ENCODE measurements around the gene CEP19.
A peak's percentile ranks its signal among the peaks of the same experiment; 100 is the strongest.
"Not testable (repeated sequence)": the region's sequence is repeated elsewhere in the genome, so short reads cannot be mapped to it uniquely, and the experiment has no call there.

Gene CEP19

GRCh38 chr3:196711838-196712513 is at the start of gene CEP19, which contains the start of gene PIGX:
Gene CEP19 (minus strand): TSS chr3:196712250. CDS start chr3:196708657, 3,593 bp downstream.
Gene PIGX (plus strand): TSS chr3:196712377.
- Histone ChIP-seq H3K4me1 (ENCODE audit: control insufficient read depth, insufficient read depth, low read length) (peaks cover 12% of the 10 kb centered on the region), H3K9ac (ENCODE audit: low read length) (peak within 1 kb of the TSS; percentile 91), H3K4me3 (ENCODE audit: low read length) (peak within 1 kb of the TSS; percentile 86), H3K36me3 (ENCODE audit: control insufficient read depth, insufficient read depth, low read length, severe bottlenecking) (no peaks in the 10 kb centered on the region), H3K9me3 (ENCODE audit: control insufficient read depth, low read length) (no peaks in the 10 kb centered on the region), H3K27me3 (replicated peaks; ENCODE audit: control insufficient read depth, insufficient read depth, low read length) (no peaks in the 10 kb centered on the region)
- DNase-seq (ENCODE audit: low read depth) = peak; percentile 95

- Histone ChIP-seq H3K36me3 (ENCODE audit: control insufficient read depth, insufficient read depth, low read length, severe bottlenecking) (peaks cover 4% of the 10 kb centered on the region), H3K4me1 (ENCODE audit: control insufficient read depth, insufficient read depth, low read length) (peaks cover 15% of the 10 kb centered on the region), H3K27me3 (replicated peaks; ENCODE audit: control insufficient read depth, insufficient read depth, low read length) (no peaks in the 10 kb centered on the region), H3K4me3 (ENCODE audit: low read length) (no peak overlapping the region), H3K9me3 (ENCODE audit: control insufficient read depth, low read length) (peaks cover 10% of the 10 kb centered on the region), H3K9ac (ENCODE audit: low read length) (no peak overlapping the region)
- DNase-seq (ENCODE audit: low read depth) = peak; percentile 44
Observed at GRCh38 chr3:196757876-196758739, 46.1 kb upstream of the CEP19 start.

- Histone ChIP-seq H3K36me3 (ENCODE audit: control insufficient read depth, insufficient read depth, low read length, severe bottlenecking) (peaks cover 4% of the 10 kb centered on the region), H3K4me1 (ENCODE audit: control insufficient read depth, insufficient read depth, low read length) (peaks cover 15% of the 10 kb centered on the region), H3K4me3 (ENCODE audit: low read length) (no peak overlapping the region), H3K9me3 (ENCODE audit: control insufficient read depth, low read length) (peaks cover 10% of the 10 kb centered on the region), H3K27me3 (replicated peaks; ENCODE audit: control insufficient read depth, insufficient read depth, low read length) (no peaks in the 10 kb centered on the region), H3K9ac (ENCODE audit: low read length) (no peak overlapping the region)
- DNase-seq (ENCODE audit: low read depth) = no peak
Observed at GRCh38 chr3:196756732-196757131, 44.7 kb upstream of the CEP19 start.

- H3K4me1 ChIP-seq (ENCODE audit: control insufficient read depth, insufficient read depth, low read length) = peaks cover 15% of the 10 kb centered on the region
- H3K36me3 ChIP-seq (ENCODE audit: control insufficient read depth, insufficient read depth, low read length, severe bottlenecking) = peaks cover 8% of the 10 kb centered on the region
- H3K27me3 ChIP-seq (replicated peaks; ENCODE audit: control insufficient read depth, insufficient read depth, low read length) = no peaks in the 10 kb centered on the region
- peaks cover 10% of the 10 kb centered on the region for H3K9me3 ChIP-seq (ENCODE audit: control insufficient read depth, low read length)
- peak; percentile 23 for DNase-seq (ENCODE audit: low read depth)
- H3K9ac ChIP-seq (ENCODE audit: low read length) = no peak overlapping the region
- H3K4me3 ChIP-seq (ENCODE audit: low read length) = no peak overlapping the region
Observed at GRCh38 chr3:196754091-196754981, 42.3 kb upstream of the CEP19 start.

GRCh38 chr3:196753201-196753600 is 41.2 kb upstream of the CEP19 start:
- H3K9ac ChIP-seq (ENCODE audit: low read length) = no peak overlapping the region
- peaks cover 10% of the 10 kb centered on the region for H3K9me3 ChIP-seq (ENCODE audit: control insufficient read depth, low read length)
- no peak overlapping the region for H3K4me3 ChIP-seq (ENCODE audit: low read length)
- H3K27me3 ChIP-seq (replicated peaks; ENCODE audit: control insufficient read depth, insufficient read depth, low read length) = no peaks in the 10 kb centered on the region
- DNase-seq (ENCODE audit: low read depth) = no peak
- peaks cover 12% of the 10 kb centered on the region for H3K4me1 ChIP-seq (ENCODE audit: control insufficient read depth, insufficient read depth, low read length)
- peaks cover 11% of the 10 kb centered on the region for H3K36me3 ChIP-seq (ENCODE audit: control insufficient read depth, insufficient read depth, low read length, severe bottlenecking)

- Histone ChIP-seq H3K4me3 (ENCODE audit: low read length) (no peak overlapping the region), H3K27me3 (replicated peaks; ENCODE audit: control insufficient read depth, insufficient read depth, low read length) (no peaks in the 10 kb centered on the region), H3K9me3 (ENCODE audit: control insufficient read depth, low read length) (no peaks in the 10 kb centered on the region), H3K9ac (ENCODE audit: low read length) (no peak overlapping the region), H3K4me1 (ENCODE audit: control insufficient read depth, insufficient read depth, low read length) (peaks cover 4% of the 10 kb centered on the region), H3K36me3 (ENCODE audit: control insufficient read depth, insufficient read depth, low read length, severe bottlenecking) (peaks cover 12% of the 10 kb centered on the region)
- no peak for DNase-seq (ENCODE audit: low read depth)
Observed at GRCh38 chr3:196749125-196749524, 37.1 kb upstream of the CEP19 start.

GRCh38 chr3:196743569-196743968 is 31.5 kb upstream of the CEP19 start:
- H3K4me1 ChIP-seq (ENCODE audit: control insufficient read depth, insufficient read depth, low read length) = peaks cover 20% of the 10 kb centered on the region
- not testable (repeated sequence) for H3K4me3 ChIP-seq (ENCODE audit: low read length); H3K9ac ChIP-seq (ENCODE audit: low read length); H3K27me3 ChIP-seq (replicated peaks; ENCODE audit: control insufficient read depth, insufficient read depth, low read length); DNase-seq (ENCODE audit: low read depth); H3K36me3 ChIP-seq (ENCODE audit: control insufficient read depth, insufficient read depth, low read length, severe bottlenecking); H3K9me3 ChIP-seq (ENCODE audit: control insufficient read depth, low read length)

- Histone ChIP-seq H3K9me3 (ENCODE audit: control insufficient read depth, low read length) (no peaks in the 10 kb centered on the region), H3K9ac (ENCODE audit: low read length) (peak overlapping the region; percentile 97), H3K36me3 (ENCODE audit: control insufficient read depth, insufficient read depth, low read length, severe bottlenecking) (peaks cover 4% of the 10 kb centered on the region), H3K4me3 (ENCODE audit: low read length) (peak overlapping the region; percentile 97), H3K4me1 (ENCODE audit: control insufficient read depth, insufficient read depth, low read length) (peaks cover 20% of the 10 kb centered on the region), H3K27me3 (replicated peaks; ENCODE audit: control insufficient read depth, insufficient read depth, low read length) (no peaks in the 10 kb centered on the region)
- no peak for DNase-seq (ENCODE audit: low read depth)
Observed at GRCh38 chr3:196741249-196741889, 29.3 kb upstream of the CEP19 start.

GRCh38 chr3:196740481-196741248 is 28.6 kb upstream of the CEP19 start:
- H3K36me3 ChIP-seq (ENCODE audit: control insufficient read depth, insufficient read depth, low read length, severe bottlenecking) = no peaks in the 10 kb centered on the region
- H3K9me3 ChIP-seq (ENCODE audit: control insufficient read depth, low read length) = no peaks in the 10 kb centered on the region
- H3K4me1 ChIP-seq (ENCODE audit: control insufficient read depth, insufficient read depth, low read length) = peaks cover 20% of the 10 kb centered on the region
- peak; percentile 77 for DNase-seq (ENCODE audit: low read depth)
- peak overlapping the region; percentile 97 for H3K4me3 ChIP-seq (ENCODE audit: low read length)
- peak overlapping the region; percentile 97 for H3K9ac ChIP-seq (ENCODE audit: low read length)
- no peaks in the 10 kb centered on the region for H3K27me3 ChIP-seq (replicated peaks; ENCODE audit: control insufficient read depth, insufficient read depth, low read length)
